H9 (cell line): ENCODE data around the gene KCNH2. TPM values are rescaled to one million over a fixed set of nuclear protein-coding genes. Genes with fewer than 3 reads are reported as not detected.

Experiments used
- DNase-seq: peaks from one replicate; pipeline ENCODE4 v3.0.0-alpha.2; 2017
- H2AFZ ChIP-seq: one replicate; pipeline ENCODE4 v1.6.1; 2013; ENCODE audit warnings: mild to moderate bottlenecking, low read length, control low read depth, moderate library complexity
- H2AK5ac ChIP-seq: 2 replicates; pipeline ENCODE4 v1.6.1; 2013; ENCODE audit warnings: low read length, control low read depth, mixed read lengths; ENCODE audit not compliant: insufficient read length
- H2BK120ac ChIP-seq: one replicate; pipeline ENCODE4 v1.6.1; 2013; ENCODE audit warnings: low read depth, mild to moderate bottlenecking, low read length, control low read depth, inconsistent platforms; ENCODE audit not compliant: poor library complexity, severe bottlenecking
- H2BK12ac ChIP-seq: 2 replicates; pipeline ENCODE4 v1.6.1; 2013; ENCODE audit warnings: low read length, control low read depth, mixed read lengths, low read depth; ENCODE audit not compliant: insufficient read length
- H2BK15ac ChIP-seq: 2 replicates; pipeline ENCODE4 v1.6.1; 2013; ENCODE audit warnings: low read depth, low read length, control low read depth
- H2BK20ac ChIP-seq: one replicate; pipeline ENCODE4 v1.6.1; 2013; ENCODE audit warnings: low read depth, mild to moderate bottlenecking, low read length, control low read depth, inconsistent platforms; ENCODE audit not compliant: poor library complexity, severe bottlenecking
- H2BK5ac ChIP-seq: 2 replicates; pipeline ENCODE4 v1.6.1; 2013; ENCODE audit warnings: low read length, control low read depth, mixed read lengths; ENCODE audit not compliant: insufficient read length
- H3K14ac ChIP-seq: 2 replicates; pipeline ENCODE4 v1.6.1; 2013; ENCODE audit warnings: low read length, control low read depth; ENCODE audit not compliant: insufficient read depth
- H3K18ac ChIP-seq: 2 replicates; pipeline ENCODE4 v1.6.1; 2013; ENCODE audit warnings: low read depth, mild to moderate bottlenecking, mixed read lengths, low read length, control low read depth; ENCODE audit not compliant: insufficient read length
- H3K23ac ChIP-seq: 2 replicates; pipeline ENCODE4 v1.6.1; 2013; ENCODE audit warnings: low read length, control low read depth, mixed read lengths, low read depth; ENCODE audit not compliant: insufficient read length
- H3K23me2 ChIP-seq: 2 replicates; pipeline ENCODE4 v1.6.1; 2013; ENCODE audit warnings: low read depth, mild to moderate bottlenecking, mixed read lengths, low read length, control low read depth; ENCODE audit not compliant: insufficient read length, poor library complexity, severe bottlenecking
- H3K27ac ChIP-seq: 2 replicates; pipeline ENCODE4 v1.5.1; 2013; ENCODE audit warnings: low read length, control low read depth, mixed read lengths, low read depth; ENCODE audit not compliant: insufficient read length
- H3K27me3 ChIP-seq: 2 replicates; pipeline ENCODE4 v1.6.1; 2013; ENCODE audit warnings: low read length, control low read depth, inconsistent platforms; ENCODE audit not compliant: insufficient read depth
- H3K4ac ChIP-seq: 2 replicates; pipeline ENCODE4 v1.6.1; 2013; ENCODE audit warnings: low read depth, mild to moderate bottlenecking, control low read depth, inconsistent platforms, low read length, moderate library complexity
- H3K4me1 ChIP-seq: 2 replicates; pipeline ENCODE4 v1.6.1; 2013; ENCODE audit warnings: low read length, control low read depth, inconsistent platforms; ENCODE audit not compliant: insufficient read depth
- H3K4me2 ChIP-seq: 2 replicates; pipeline ENCODE4 v1.6.1; 2013; ENCODE audit warnings: low read length, control low read depth, mixed read lengths; ENCODE audit not compliant: insufficient read length, insufficient read depth
- H3K56ac ChIP-seq: 2 replicates; pipeline ENCODE4 v1.6.1; 2013; ENCODE audit warnings: low read depth, mild to moderate bottlenecking, mixed read lengths, low read length, control low read depth; ENCODE audit not compliant: insufficient read length
- H3K79me1 ChIP-seq: 2 replicates; pipeline ENCODE4 v1.6.1; 2013; ENCODE audit warnings: low read depth, mild to moderate bottlenecking, moderate library complexity, low read length, control low read depth, inconsistent platforms; ENCODE audit not compliant: insufficient read depth, poor library complexity, severe bottlenecking
- H3K79me2 ChIP-seq: 2 replicates; pipeline ENCODE4 v1.6.1; 2013; ENCODE audit warnings: low read length, control low read depth, inconsistent platforms; ENCODE audit not compliant: insufficient read depth
- H3K9ac ChIP-seq: 2 replicates; pipeline ENCODE4 v1.6.1; 2013; ENCODE audit warnings: low read length, control low read depth, mixed read lengths; ENCODE audit not compliant: insufficient read length; ENCODE audit errors: extremely low read depth
- H3K9me3 ChIP-seq: one replicate; pipeline ENCODE4 v1.6.1; 2013; ENCODE audit warnings: low read depth, low read length, inconsistent platforms; ENCODE audit not compliant: control insufficient read depth
- H3T11ph ChIP-seq: one replicate; pipeline ENCODE4 v1.6.1; 2013; ENCODE audit warnings: mild to moderate bottlenecking, low read length, control low read depth, inconsistent platforms
- H4K20me1 ChIP-seq: one replicate; pipeline ENCODE4 v1.6.1; 2013; ENCODE audit not compliant: control insufficient read depth, insufficient read length, insufficient read depth
- H4K5ac ChIP-seq: 2 replicates; pipeline ENCODE4 v1.6.1; 2013; ENCODE audit warnings: low read depth, mild to moderate bottlenecking, mixed read lengths, low read length, control low read depth; ENCODE audit not compliant: insufficient read length
- H4K8ac ChIP-seq: replicated peaks from 2 replicates; pipeline ENCODE4 v1.6.1; 2013; ENCODE audit warnings: low read length, control low read depth, mixed read lengths, low read depth; ENCODE audit not compliant: insufficient read length
- H4K91ac ChIP-seq: 2 replicates; pipeline ENCODE4 v1.6.1; 2013; ENCODE audit warnings: low read depth, mild to moderate bottlenecking, moderate library complexity, mixed read lengths, low read length, control low read depth; ENCODE audit not compliant: insufficient read length
- H3K27ac Mint-ChIP-seq, 3 experiments: 2 replicates in 2 of 3; 3 replicates in 1 of 3; pipeline ENCODE4 v1.8.0; 2020 to 2021; ENCODE audit warnings: mixed read lengths in 3 of 3, mild to moderate bottlenecking in 1 of 3, moderate library complexity in 1 of 3
- H3K27me3 Mint-ChIP-seq: 2 replicates; pipeline ENCODE4 v1.8.0; 2021; ENCODE audit warnings: low read depth, mild to moderate bottlenecking, moderate library complexity, mixed read lengths
- H3K36me3 Mint-ChIP-seq, 3 experiments: 2 replicates in 2 of 3; 3 replicates in 1 of 3; pipeline ENCODE4 v1.8.0; 2020 to 2021; ENCODE audit warnings: low read depth in 3 of 3, mixed read lengths in 3 of 3; ENCODE audit not compliant: insufficient read depth in 1 of 3
- H3K4me1 Mint-ChIP-seq, 2 experiments: 2 replicates each; pipeline ENCODE4 v1.8.0; 2020; ENCODE audit warnings: mixed read lengths in 2 of 2
- H3K4me3 Mint-ChIP-seq, 2 experiments: 2 replicates in 1 of 2; 3 replicates in 1 of 2; pipeline ENCODE4 v1.8.0; 2020 to 2021; ENCODE audit warnings: mild to moderate bottlenecking in 2 of 2, mixed read lengths in 2 of 2, moderate library complexity in 1 of 2
- H3K9me3 Mint-ChIP-seq, 2 experiments: 2 replicates in 1 of 2; 3 replicates in 1 of 2; pipeline ENCODE4 v1.8.0; 2020; ENCODE audit warnings: mild to moderate bottlenecking in 2 of 2, mixed read lengths in 2 of 2, moderate library complexity in 1 of 2
- CTCF ChIP-seq: fragments of 200-600 bp; sonication (generic); conservative IDR thresholded peaks from 3 replicates; pipeline ENCODE4 v1.8.0; 2021; ENCODE audit warnings: antibody characterized with exemption, mild to moderate bottlenecking
- WGBS: extraction: QIAGEN DNeasy Blood & Tissue Kit; methylation state at CpG from one replicate; pipeline ENCODE4 v1.1.7; 2013; ENCODE audit warnings: missing lambda C conversion rate, low lambda C conversion rate, mixed read lengths; ENCODE audit not compliant: insufficient read length; ENCODE audit errors: extremely low coverage; 5-methylcytosine and 5-hydroxymethylcytosine counted together
- total RNA-seq: library from RNA; stranded (reverse); gene quantifications from 2 replicates; pipeline ENCODE4 v1.2.1, GENCODE V29; 2021

KCNH2 gene
- total RNA-seq, 1 experiment from 2014 or later: 4.5 TPM

- H3K14ac ChIP-seq: no peak overlapping the region
- DNase-seq: no peak
- 0 out of 2 replicates have a peak, but pooled peaks cover 1% of the 10 kb centered on the region for H3K79me2 ChIP-seq
- H4K8ac ChIP-seq: no peak overlapping the region
- TF ChIP-seq CTCF: no peak
- H3K27me3 Mint-ChIP-seq: peaks cover 4% of the 10 kb centered on the region
- H2AK5ac ChIP-seq: no peak overlapping the region
- no peaks in the 10 kb centered on the region for H4K20me1 ChIP-seq
- no peak overlapping the region for H3K4me3 Mint-ChIP-seq
- H2BK20ac ChIP-seq: no peak overlapping the region
- no peaks in the 10 kb centered on the region for H3K9me3 ChIP-seq
- H3T11ph ChIP-seq: no peak overlapping the region
- H2BK12ac ChIP-seq: no peak overlapping the region
- no peak overlapping the region for H2BK15ac ChIP-seq
- no peaks in the 10 kb centered on the region for H3K23me2 ChIP-seq
- no peak overlapping the region for H2AFZ ChIP-seq
- no peaks in the 10 kb centered on the region for H3K4me1 Mint-ChIP-seq
- no peak overlapping the region for H3K27ac ChIP-seq
- H3K36me3 Mint-ChIP-seq: no peaks in the 10 kb centered on the region
- no peak overlapping the region for H3K9ac ChIP-seq
- WGBS: no CpG with 5 or more reads among the region's 7 CpGs
- no peak overlapping the region for H4K5ac ChIP-seq
- no peak overlapping the region for H3K23ac ChIP-seq
- no peak overlapping the region for H3K4me2 ChIP-seq
- H3K27ac Mint-ChIP-seq: no peak overlapping the region
- H3K18ac ChIP-seq: no peak overlapping the region
- no peaks in the 10 kb centered on the region for H3K27me3 ChIP-seq
- no peaks in the 10 kb centered on the region for H3K4me1 ChIP-seq
- no peak overlapping the region for H2BK120ac ChIP-seq
- no peak overlapping the region for H3K56ac ChIP-seq
- no peak overlapping the region for H2BK5ac ChIP-seq
- H3K9me3 Mint-ChIP-seq: no peaks in the 10 kb centered on the region
- no peak overlapping the region for H3K4ac ChIP-seq
- no peak overlapping the region for H4K91ac ChIP-seq
- no peaks in the 10 kb centered on the region for H3K79me1 ChIP-seq
These were observed 46.8 kb downstream of the KCNH2 start for GRCh38 chr7:150931199-150931869.
